LNCaP clone FGC (cell line): Measurements from ENCODE around the gene SYT9.

Source experiments
- DNase-seq: peaks from one replicate; pipeline ENCODE4 v3.0.0-alpha.2; 2011; ENCODE audit warnings: low read depth
- H3K4me3 ChIP-seq: 2 replicates; pipeline ENCODE4 v1.5.1; 2011; ENCODE audit warnings: mild to moderate bottlenecking, low read depth, low read length, control low read depth
- TF ChIP-seq, protein P1 (sequence below): IDR thresholded peaks from 2 replicates; pipeline ENCODE4 v1.5.1; 2012; ENCODE audit warnings: mild to moderate bottlenecking; ENCODE audit not compliant: control insufficient read depth, insufficient read depth; ENCODE audit errors: extremely low read depth

Gene SYT9

GRCh38 chr11:7281809-7282208 is 30.1 kb downstream of the SYT9 start:
- DNase-seq, result peak; percentile 59
- no peak overlapping the region for H3K4me3 ChIP-seq
- TF ChIP-seq, protein P1, sequence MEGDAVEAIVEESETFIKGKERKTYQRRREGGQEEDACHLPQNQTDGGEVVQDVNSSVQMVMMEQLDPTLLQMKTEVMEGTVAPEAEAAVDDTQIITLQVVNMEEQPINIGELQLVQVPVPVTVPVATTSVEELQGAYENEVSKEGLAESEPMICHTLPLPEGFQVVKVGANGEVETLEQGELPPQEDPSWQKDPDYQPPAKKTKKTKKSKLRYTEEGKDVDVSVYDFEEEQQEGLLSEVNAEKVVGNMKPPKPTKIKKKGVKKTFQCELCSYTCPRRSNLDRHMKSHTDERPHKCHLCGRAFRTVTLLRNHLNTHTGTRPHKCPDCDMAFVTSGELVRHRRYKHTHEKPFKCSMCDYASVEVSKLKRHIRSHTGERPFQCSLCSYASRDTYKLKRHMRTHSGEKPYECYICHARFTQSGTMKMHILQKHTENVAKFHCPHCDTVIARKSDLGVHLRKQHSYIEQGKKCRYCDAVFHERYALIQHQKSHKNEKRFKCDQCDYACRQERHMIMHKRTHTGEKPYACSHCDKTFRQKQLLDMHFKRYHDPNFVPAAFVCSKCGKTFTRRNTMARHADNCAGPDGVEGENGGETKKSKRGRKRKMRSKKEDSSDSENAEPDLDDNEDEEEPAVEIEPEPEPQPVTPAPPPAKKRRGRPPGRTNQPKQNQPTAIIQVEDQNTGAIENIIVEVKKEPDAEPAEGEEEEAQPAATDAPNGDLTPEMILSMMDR, result no peak

- TF ChIP-seq, protein P1, result no peak
- no peak for DNase-seq
- H3K4me3 ChIP-seq, result no peak overlapping the region
These were observed 34.5 kb downstream of the SYT9 start for GRCh38 chr11:7286178-7286577.

GRCh38 chr11:7291100-7291829 is 39.6 kb downstream of the SYT9 start:
- H3K4me3 ChIP-seq, result no peak overlapping the region
- DNase-seq, result no peak

DNA sequence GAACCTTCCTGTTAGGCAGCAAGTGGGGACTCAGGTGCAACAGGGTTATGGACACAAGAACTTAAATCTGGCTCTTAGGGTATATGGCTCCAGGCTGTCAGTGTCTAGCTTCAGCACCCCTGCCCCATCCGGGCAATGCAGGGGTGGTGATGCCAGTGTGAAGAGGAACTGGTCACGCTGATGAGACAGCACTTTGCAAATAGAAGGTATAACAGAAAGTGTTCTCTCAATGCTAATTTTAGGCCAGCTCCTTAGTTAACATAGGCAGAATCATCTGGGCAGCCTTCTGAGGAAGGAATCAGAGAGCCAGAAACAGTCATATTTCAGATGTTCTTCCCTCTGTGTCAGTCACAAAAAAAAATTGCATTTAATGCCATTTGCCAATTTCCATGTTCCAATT is 41.2 kb downstream of the SYT9 start:
- TF ChIP-seq, protein P1, result no peak
- DNase-seq, result no peak
- H3K4me3 ChIP-seq, result no peak overlapping the region

More at GRCh38 chr11:7291100-7291829, 39.6 kb downstream of the SYT9 start:
- TF ChIP-seq, protein P1, result no peak

- DNase-seq, result no peak
- TF ChIP-seq, protein P1, result no peak
- H3K4me3 ChIP-seq, result no peak overlapping the region
These were observed 47.7 kb downstream of the SYT9 start for GRCh38 chr11:7299393-7299792.

- no peak overlapping the region for H3K4me3 ChIP-seq
- DNase-seq, result no peak
- TF ChIP-seq, protein P1, result no peak
These were observed 48.6 kb downstream of the SYT9 start for GRCh38 chr11:7300281-7300680.

DNA sequence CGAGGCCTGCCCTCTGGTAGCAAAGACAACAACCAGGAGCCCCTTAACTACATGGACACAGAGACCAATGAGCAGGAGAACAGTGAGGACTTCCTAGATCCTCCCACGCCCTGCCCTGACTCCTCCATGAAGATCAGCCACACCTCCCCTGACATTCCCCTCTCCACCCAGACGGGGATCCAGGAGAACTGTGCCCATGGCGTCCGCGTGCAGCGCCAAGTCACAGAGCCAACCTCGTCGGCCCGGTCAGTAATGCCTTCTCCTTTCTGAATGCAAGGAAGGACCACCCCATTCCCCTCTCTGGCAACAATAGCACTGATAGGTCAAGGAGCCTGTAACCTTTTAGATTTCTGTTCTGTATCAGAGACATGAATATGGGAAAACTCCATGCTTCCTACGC is 51.4 kb downstream of the SYT9 start:
- H3K4me3 ChIP-seq, result no peak overlapping the region
- TF ChIP-seq, protein P1, result no peak
- no peak for DNase-seq
